HL-60 (cell line): Measurements from ENCODE around the gene OR56A1.

Experiments used
- DNase-seq, 2 experiments: peaks; one replicate each; pipeline ENCODE4 v3.0.0-alpha.2; 2010 to 2020; ENCODE audit warnings: low read depth in 1 of 2, low spot score in 1 of 2
- H3K27ac ChIP-seq: fragments of 250-450 bp; sonication (Bioruptor Pico); replicated peaks from 2 replicates; pipeline ENCODE4 v1.5.1; 2020; ENCODE audit warnings: mild to moderate bottlenecking, moderate library complexity
- H3K27me3 ChIP-seq: fragments of 250-450 bp; sonication (Bioruptor Pico); 2 replicates; pipeline ENCODE4 v1.5.1; 2021; ENCODE audit warnings: mild to moderate bottlenecking, moderate library complexity; ENCODE audit not compliant: insufficient read depth, poor library complexity, severe bottlenecking
- H3K4me3 ChIP-seq: replicated peaks from 2 replicates; pipeline ENCODE4 v1.5.1; 2011; ENCODE audit warnings: mild to moderate bottlenecking, control low read depth, low read length; ENCODE audit not compliant: insufficient read depth
- GABPA ChIP-seq: IDR thresholded peaks from 2 replicates; pipeline ENCODE4 v1.6.1; 2012; ENCODE audit warnings: low read depth
- POLR2AphosphoS5 ChIP-seq: IDR thresholded peaks from 2 replicates; pipeline ENCODE4 v1.6.1; 2012; ENCODE audit warnings: low read depth
- SPI1 ChIP-seq: IDR thresholded peaks from 2 replicates; pipeline ENCODE4 v1.6.1; 2012; ENCODE audit warnings: low read depth, mild to moderate bottlenecking, borderline replicate concordance
- TF ChIP-seq, protein P1 (sequence below): IDR thresholded peaks from one replicate; pipeline ENCODE4 v1.5.1; 2011; ENCODE audit warnings: low read length, control low read depth, inconsistent platforms; ENCODE audit not compliant: insufficient read depth
- TF ChIP-seq, protein P2 (sequence below): IDR thresholded peaks from 2 replicates; pipeline ENCODE4 v1.6.1; 2012; ENCODE audit warnings: low read depth; ENCODE audit not compliant: insufficient replicate concordance

The OR56A1 gene

DNA sequence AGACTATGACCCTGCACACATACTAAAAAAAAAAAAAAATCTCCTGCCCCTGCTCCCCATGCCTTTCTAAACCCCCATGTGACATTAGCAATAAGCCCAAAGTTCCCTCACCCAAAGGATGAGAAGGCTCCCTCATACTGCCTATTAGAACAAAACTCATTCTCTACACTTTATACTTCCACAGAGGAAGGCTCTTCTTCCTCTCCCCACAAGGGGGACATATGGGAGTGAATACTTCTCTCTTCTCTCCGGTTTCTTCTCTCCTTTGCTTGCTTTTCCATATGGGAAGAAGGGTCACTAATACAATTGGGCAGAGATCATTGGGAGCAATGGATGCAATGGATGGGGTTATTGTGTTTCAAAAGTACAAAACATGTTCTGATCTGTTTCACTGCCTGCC is 47.1 kb downstream of the OR56A1 start:
- H3K4me3 ChIP-seq: no peak overlapping the region
- peaks cover 9% of the 10 kb centered on the region for H3K27me3 ChIP-seq
- no peak overlapping the region for H3K27ac ChIP-seq
- DNase-seq: no peak
- TF ChIP-seq, protein P1, sequence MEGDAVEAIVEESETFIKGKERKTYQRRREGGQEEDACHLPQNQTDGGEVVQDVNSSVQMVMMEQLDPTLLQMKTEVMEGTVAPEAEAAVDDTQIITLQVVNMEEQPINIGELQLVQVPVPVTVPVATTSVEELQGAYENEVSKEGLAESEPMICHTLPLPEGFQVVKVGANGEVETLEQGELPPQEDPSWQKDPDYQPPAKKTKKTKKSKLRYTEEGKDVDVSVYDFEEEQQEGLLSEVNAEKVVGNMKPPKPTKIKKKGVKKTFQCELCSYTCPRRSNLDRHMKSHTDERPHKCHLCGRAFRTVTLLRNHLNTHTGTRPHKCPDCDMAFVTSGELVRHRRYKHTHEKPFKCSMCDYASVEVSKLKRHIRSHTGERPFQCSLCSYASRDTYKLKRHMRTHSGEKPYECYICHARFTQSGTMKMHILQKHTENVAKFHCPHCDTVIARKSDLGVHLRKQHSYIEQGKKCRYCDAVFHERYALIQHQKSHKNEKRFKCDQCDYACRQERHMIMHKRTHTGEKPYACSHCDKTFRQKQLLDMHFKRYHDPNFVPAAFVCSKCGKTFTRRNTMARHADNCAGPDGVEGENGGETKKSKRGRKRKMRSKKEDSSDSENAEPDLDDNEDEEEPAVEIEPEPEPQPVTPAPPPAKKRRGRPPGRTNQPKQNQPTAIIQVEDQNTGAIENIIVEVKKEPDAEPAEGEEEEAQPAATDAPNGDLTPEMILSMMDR: no peak
- TF ChIP-seq SPI1: no peak
- TF ChIP-seq GABPA: no peak
- no peak for TF ChIP-seq POLR2AphosphoS5
- TF ChIP-seq, protein P2, sequence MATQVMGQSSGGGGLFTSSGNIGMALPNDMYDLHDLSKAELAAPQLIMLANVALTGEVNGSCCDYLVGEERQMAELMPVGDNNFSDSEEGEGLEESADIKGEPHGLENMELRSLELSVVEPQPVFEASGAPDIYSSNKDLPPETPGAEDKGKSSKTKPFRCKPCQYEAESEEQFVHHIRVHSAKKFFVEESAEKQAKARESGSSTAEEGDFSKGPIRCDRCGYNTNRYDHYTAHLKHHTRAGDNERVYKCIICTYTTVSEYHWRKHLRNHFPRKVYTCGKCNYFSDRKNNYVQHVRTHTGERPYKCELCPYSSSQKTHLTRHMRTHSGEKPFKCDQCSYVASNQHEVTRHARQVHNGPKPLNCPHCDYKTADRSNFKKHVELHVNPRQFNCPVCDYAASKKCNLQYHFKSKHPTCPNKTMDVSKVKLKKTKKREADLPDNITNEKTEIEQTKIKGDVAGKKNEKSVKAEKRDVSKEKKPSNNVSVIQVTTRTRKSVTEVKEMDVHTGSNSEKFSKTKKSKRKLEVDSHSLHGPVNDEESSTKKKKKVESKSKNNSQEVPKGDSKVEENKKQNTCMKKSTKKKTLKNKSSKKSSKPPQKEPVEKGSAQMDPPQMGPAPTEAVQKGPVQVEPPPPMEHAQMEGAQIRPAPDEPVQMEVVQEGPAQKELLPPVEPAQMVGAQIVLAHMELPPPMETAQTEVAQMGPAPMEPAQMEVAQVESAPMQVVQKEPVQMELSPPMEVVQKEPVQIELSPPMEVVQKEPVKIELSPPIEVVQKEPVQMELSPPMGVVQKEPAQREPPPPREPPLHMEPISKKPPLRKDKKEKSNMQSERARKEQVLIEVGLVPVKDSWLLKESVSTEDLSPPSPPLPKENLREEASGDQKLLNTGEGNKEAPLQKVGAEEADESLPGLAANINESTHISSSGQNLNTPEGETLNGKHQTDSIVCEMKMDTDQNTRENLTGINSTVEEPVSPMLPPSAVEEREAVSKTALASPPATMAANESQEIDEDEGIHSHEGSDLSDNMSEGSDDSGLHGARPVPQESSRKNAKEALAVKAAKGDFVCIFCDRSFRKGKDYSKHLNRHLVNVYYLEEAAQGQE: no peak

DNA sequence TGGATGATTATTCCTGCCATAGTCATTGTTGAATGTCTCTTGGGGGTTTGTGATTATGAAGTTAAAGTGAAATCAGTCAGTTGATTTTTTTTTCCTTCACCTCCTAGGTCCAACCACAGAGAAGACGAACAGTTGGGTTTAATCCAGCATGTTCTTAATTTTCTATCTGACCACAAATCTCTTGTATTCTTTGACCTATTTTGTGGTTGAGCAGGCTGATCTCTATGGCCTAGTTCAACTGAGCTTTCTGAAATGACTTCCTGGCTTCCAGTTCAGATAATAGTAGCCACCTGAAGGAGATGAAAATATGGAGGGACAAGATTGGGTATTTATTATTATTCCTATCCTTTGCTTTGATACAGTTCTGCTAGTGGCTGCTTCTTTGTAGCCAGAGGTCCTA is 57.0 kb downstream of the OR56A1 start:
- no peak for TF ChIP-seq POLR2AphosphoS5
- TF ChIP-seq SPI1: no peak
- TF ChIP-seq, protein P1: no peak
- TF ChIP-seq GABPA: no peak
- TF ChIP-seq, protein P2: no peak
- H3K27ac ChIP-seq: no peak overlapping the region
- no peak for DNase-seq
- H3K4me3 ChIP-seq: no peak overlapping the region
- no peaks in the 10 kb centered on the region for H3K27me3 ChIP-seq
